ENCODE measurements around the gene IL1RN. TPM values are rescaled to one million over a fixed set of nuclear protein-coding genes. Genes with fewer than 3 reads are reported as not detected.

IL1RN gene
- polyA plus RNA-seq, 3 donors = 89.9 to 109 (median 92.0) TPM

DNA sequence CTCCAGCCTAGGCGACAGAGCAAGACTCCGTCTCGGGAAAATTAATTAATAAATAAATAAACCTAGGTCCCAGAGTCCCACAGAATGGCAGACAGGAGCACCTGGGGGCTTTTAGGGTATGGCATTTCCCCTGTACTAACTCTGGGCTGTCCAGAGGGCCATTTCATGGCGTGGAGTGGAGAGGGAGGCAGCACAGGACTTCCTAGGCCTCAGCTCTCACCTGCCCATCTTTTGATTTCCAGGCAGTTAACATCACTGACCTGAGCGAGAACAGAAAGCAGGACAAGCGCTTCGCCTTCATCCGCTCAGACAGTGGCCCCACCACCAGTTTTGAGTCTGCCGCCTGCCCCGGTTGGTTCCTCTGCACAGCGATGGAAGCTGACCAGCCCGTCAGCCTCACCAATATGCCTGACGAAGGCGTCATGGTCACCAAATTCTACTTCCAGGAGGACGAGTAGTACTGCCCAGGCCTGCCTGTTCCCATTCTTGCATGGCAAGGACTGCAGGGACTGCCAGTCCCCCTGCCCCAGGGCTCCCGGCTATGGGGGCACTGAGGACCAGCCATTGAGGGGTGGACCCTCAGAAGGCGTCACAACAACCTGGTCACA is 5.1 kb downstream of the IL1RN start:
- H3K4me1 Mint-ChIP-seq = peaks cover 58% of the 10 kb centered on the region
- 97% methylated on average over 13 of the region's 17 CpGs for WGBS (ENCODE audit: insufficient coverage)
- peaks cover 50 to 56% of the 10 kb centered on the region in 2 donors for H3K36me3 Mint-ChIP-seq
- Histone ChIP-seq H3K9ac (ENCODE audit: insufficient read depth, low read length, poor library complexity, severe bottlenecking) (no peak overlapping the region), H3K27me3 (ENCODE audit: control insufficient read depth in 2 of 2, insufficient read depth in 2 of 2, low read length in 2 of 2) (no peaks in the 10 kb centered on the region), H4K20me1 (ENCODE audit: insufficient read depth, low read length) (peaks cover 55% of the 10 kb centered on the region), H3K9me3 (replicated peaks in 1 of 2; ENCODE audit: control insufficient read depth in 1 of 2, insufficient read depth in 1 of 2, low read length in 2 of 2) (no peaks in the 10 kb centered on the region), H3K4me1 (ENCODE audit: control insufficient read depth in 1 of 2, insufficient read depth in 2 of 2, low read length in 2 of 2) (peaks cover 21 to 36% of the 10 kb centered on the region in 2 donors), H3K4me3 (replicated peaks in 1 of 3; ENCODE audit: low read depth in 2 of 3, low read length in 3 of 3) (no peak overlapping the region), H3K4me2 (replicated peaks; ENCODE audit: extremely low read depth, low read length, poor library complexity, severe bottlenecking) (no peak overlapping the region), H3K36me3 (replicated peaks in 1 of 2; ENCODE audit: control insufficient read depth in 1 of 2, insufficient read depth in 2 of 2, low read length in 2 of 2) (peaks cover 48 to 57% of the 10 kb centered on the region in 2 donors), H2AFZ (ENCODE audit: insufficient read depth, low read depth, low read length, poor library complexity, severe bottlenecking) (no peak overlapping the region), H3K27ac (ENCODE audit: low read depth in 1 of 2, low read length in 2 of 2) (peak overlapping the region in 1 of 2 donors; percentile 51), H3K79me2 (ENCODE audit: insufficient read depth, low read length) (peaks cover 44% of the 10 kb centered on the region)
- H3K4me3 Mint-ChIP-seq = no peak overlapping the region
- H3K27ac Mint-ChIP-seq = peak overlapping the region; percentile 1 to 79 (median 41)
- peaks cover 0 to 2% (median 0%) of the 10 kb centered on the region in 3 donors for H3K27me3 Mint-ChIP-seq (ENCODE audit: low read depth in 3 of 3)
- intact Hi-C loops (cut with micrococcal nuclease) = no loop called here
- H3K9me3 Mint-ChIP-seq = peaks cover 0 to 4% (median 2%) of the 10 kb centered on the region in 7 donors
- TF ChIP-seq CTCF (IDR thresholded peaks at IDR 0.05) = no peak
- DNase-seq = no peak

- WGBS (ENCODE audit: insufficient coverage) = no CpG with 5 or more reads among the region's 7 CpGs
- H3K4me3 ChIP-seq (replicated peaks in 1 of 3; ENCODE audit: low read depth in 2 of 3, low read length in 3 of 3) = no peak overlapping the region
- H2AFZ ChIP-seq (ENCODE audit: insufficient read depth, low read depth, low read length, poor library complexity, severe bottlenecking) = no peak overlapping the region
- peaks cover 30% of the 10 kb centered on the region for H3K79me2 ChIP-seq (ENCODE audit: insufficient read depth, low read length)
- Mint-ChIP-seq H3K27me3 (ENCODE audit: low read depth in 3 of 3) (peaks cover 0 to 2% (median 0%) of the 10 kb centered on the region in 3 donors), H3K4me1 (peaks cover 54% of the 10 kb centered on the region), H3K36me3 (peaks cover 50 to 54% of the 10 kb centered on the region in 2 donors), H3K27ac (peak overlapping the region; percentile 25 to 86 (median 72)), H3K4me3 (no peak overlapping the region), H3K9me3 (peaks cover 0 to 2% (median 0%) of the 10 kb centered on the region in 7 donors)
- intact Hi-C loops (cut with micrococcal nuclease) = no loop called here
- peaks cover 51% of the 10 kb centered on the region for H4K20me1 ChIP-seq (ENCODE audit: insufficient read depth, low read length)
- TF ChIP-seq CTCF (IDR thresholded peaks at IDR 0.05) = no peak
- no peak overlapping the region for H3K4me2 ChIP-seq (replicated peaks; ENCODE audit: extremely low read depth, low read length, poor library complexity, severe bottlenecking)
- no peaks in the 10 kb centered on the region for H3K9me3 ChIP-seq (replicated peaks in 1 of 2; ENCODE audit: control insufficient read depth in 1 of 2, insufficient read depth in 1 of 2, low read length in 2 of 2)
- no peaks in the 10 kb centered on the region for H3K27me3 ChIP-seq (ENCODE audit: control insufficient read depth in 2 of 2, insufficient read depth in 2 of 2, low read length in 2 of 2)
- peaks cover 18 to 30% of the 10 kb centered on the region in 2 donors for H3K4me1 ChIP-seq (ENCODE audit: control insufficient read depth in 1 of 2, insufficient read depth in 2 of 2, low read length in 2 of 2)
- H3K36me3 ChIP-seq (replicated peaks in 1 of 2; ENCODE audit: control insufficient read depth in 1 of 2, insufficient read depth in 2 of 2, low read length in 2 of 2) = peaks cover 48 to 57% of the 10 kb centered on the region in 2 donors
- H3K27ac ChIP-seq (ENCODE audit: low read depth in 1 of 2, low read length in 2 of 2) = peak overlapping the region in 1 of 2 donors; percentile 49
- DNase-seq = no peak
- H3K9ac ChIP-seq (ENCODE audit: insufficient read depth, low read length, poor library complexity, severe bottlenecking) = no peak overlapping the region
Measured at GRCh38 chr2:113133704-113134598, 6.6 kb downstream of the IL1RN start.
